ENCODE data around the gene PTGDR. TPM values are rescaled to one million over a fixed set of nuclear protein-coding genes. Genes with fewer than 3 reads are reported as not detected.
A peak's percentile ranks its signal among the peaks of the same experiment; 100 is the strongest.

The PTGDR gene
- total RNA-seq, 1 donor = 1.8 TPM

DNA sequence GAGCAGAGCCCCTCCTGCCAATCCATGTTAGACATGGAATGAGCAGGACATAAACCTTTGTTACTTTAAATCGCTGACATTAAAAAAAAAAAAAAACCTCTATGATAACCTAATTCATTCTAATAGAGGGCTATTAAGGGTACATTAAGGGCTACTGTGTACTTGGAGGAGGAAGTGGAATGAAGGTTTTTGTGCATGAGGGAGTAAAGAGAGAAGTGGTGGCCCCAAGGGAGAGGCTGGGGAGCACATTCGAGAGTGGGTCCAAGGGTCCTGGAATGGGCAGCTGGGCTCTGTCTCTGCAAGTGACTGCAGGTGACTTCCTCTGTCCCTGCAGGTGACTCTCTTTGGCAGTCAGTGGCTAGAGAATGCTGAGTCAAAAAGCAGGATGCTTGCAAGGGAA lies 32.1 kb upstream of the PTGDR start:
- DNase-seq (ENCODE audit: low read depth) = no peak
- no peak overlapping the region for H3K4me3 ChIP-seq (ENCODE audit: low read depth, low read length)
- TF ChIP-seq, protein P1, sequence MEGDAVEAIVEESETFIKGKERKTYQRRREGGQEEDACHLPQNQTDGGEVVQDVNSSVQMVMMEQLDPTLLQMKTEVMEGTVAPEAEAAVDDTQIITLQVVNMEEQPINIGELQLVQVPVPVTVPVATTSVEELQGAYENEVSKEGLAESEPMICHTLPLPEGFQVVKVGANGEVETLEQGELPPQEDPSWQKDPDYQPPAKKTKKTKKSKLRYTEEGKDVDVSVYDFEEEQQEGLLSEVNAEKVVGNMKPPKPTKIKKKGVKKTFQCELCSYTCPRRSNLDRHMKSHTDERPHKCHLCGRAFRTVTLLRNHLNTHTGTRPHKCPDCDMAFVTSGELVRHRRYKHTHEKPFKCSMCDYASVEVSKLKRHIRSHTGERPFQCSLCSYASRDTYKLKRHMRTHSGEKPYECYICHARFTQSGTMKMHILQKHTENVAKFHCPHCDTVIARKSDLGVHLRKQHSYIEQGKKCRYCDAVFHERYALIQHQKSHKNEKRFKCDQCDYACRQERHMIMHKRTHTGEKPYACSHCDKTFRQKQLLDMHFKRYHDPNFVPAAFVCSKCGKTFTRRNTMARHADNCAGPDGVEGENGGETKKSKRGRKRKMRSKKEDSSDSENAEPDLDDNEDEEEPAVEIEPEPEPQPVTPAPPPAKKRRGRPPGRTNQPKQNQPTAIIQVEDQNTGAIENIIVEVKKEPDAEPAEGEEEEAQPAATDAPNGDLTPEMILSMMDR (IDR thresholded peaks at IDR 0.05; ENCODE audit: insufficient read depth, low read length) = no peak

DNA sequence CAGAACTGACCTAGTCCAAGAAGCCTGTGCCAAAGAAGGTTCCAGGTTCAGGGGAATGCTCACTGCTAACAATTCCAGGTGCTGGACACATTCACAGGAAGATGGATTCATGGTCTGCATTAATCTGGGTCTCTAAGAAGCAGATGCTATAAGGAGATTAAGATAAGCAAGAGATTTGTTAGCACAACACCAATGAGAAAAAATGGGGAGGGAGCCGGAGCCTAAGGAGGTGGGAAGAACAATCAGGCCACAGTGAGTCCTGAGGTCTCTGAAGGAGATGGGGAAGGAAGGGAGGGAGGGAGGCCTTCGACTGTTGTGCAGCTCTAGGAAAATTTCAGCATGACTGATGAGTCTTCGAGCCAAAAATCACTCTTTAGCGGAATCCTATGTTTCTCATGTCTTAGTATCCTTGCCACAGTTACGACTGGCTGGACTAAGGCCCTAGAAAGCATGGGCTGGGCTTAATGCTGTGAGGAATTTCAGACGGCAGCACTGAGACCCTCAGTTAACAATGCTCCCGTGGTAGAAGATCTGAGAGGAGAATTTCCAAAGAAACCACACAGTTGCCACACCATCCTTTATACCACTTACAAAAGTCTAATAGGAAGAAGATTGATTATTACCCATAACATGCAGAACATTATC lies 31.5 kb upstream of the PTGDR start:
- no peak for DNase-seq (ENCODE audit: low read depth)
- no peak overlapping the region for H3K4me3 ChIP-seq (ENCODE audit: low read depth, low read length)
- TF ChIP-seq, protein P1 (IDR thresholded peaks at IDR 0.05; ENCODE audit: insufficient read depth, low read length) = no peak

DNA sequence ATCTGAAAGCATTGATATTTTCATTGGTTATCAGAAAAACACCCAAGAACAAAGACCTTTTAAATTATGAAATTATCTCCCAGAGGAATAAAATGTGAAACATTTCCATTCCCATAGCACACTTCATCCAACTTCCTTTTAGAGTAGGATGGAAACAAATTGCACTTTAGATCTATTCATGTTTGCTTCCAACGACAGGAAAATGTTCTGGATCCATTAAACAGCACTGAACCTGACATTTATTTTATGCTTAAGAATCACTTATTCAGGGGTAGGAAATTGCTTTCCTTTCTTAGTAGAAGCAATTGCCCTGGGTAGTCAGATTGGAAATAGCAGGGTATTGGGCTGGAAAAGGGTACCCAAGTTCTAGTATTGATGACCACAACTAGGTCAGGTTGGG lies 28.8 kb upstream of the PTGDR start:
- no peak for DNase-seq (ENCODE audit: low read depth)
- no peak overlapping the region for H3K4me3 ChIP-seq (ENCODE audit: low read depth, low read length)
- TF ChIP-seq, protein P1 (IDR thresholded peaks at IDR 0.05; ENCODE audit: insufficient read depth, low read length) = no peak

DNA sequence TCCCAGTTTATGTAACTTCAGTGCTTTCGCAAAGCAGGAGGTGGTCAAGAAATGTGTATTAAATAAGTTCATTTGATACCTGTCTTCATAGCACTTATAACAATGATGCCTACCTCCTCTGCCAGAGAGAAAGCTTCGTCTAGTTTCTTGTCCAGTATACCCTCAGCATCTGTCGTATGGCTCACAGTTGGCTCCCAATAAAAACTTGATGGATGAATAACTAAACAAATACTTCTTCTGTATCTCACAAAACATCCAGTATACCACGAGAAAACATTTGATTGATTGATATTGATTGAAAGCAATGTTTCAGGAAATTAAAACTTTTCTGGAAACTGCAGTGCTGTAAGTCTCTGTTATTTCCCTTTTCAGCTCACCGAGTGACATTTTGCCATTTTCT lies 26.9 kb upstream of the PTGDR start:
- no peak overlapping the region for H3K4me3 ChIP-seq (ENCODE audit: low read depth, low read length)
- TF ChIP-seq, protein P1 (IDR thresholded peaks at IDR 0.05; ENCODE audit: insufficient read depth, low read length) = no peak
- DNase-seq (ENCODE audit: low read depth) = peak; percentile 23

DNA sequence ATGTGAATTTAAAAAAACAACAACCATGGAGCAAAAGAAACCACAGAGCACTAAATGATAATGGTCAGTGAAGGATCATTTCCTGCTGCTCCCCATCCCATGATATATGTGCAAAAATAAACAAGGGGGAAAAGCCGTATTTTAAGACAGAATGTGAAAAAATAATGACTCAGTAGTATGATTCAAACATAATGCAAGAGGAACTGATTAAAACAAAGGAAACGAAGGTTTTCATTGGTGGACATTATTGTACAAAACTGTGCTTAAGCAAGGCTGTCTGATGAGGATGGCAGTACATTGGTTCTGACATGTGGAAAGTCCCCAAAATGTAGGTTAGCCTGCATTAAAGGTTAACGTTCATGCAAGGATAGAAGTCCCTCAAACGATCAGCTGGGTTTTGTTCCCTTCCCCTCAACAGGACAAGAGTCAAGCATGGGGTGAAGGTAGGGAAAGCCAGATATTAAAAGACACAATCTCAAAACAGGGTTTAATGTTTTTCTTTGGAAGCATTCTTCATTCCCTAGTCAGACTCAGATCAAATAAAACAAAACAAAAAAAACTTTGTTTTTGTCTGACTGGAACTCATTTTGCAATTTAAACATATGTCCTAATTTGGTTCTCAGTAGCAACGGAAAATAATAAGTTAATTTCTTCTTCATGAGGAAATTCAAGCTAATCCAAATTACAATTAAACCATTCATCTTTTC lies 26.3 kb upstream of the PTGDR start:
- peak overlapping the region; percentile 27 for H3K4me3 ChIP-seq (ENCODE audit: low read depth, low read length)
- TF ChIP-seq, protein P1 (IDR thresholded peaks at IDR 0.05; ENCODE audit: insufficient read depth, low read length) = no peak
- peak; percentile 88 for DNase-seq (ENCODE audit: low read depth)

DNA sequence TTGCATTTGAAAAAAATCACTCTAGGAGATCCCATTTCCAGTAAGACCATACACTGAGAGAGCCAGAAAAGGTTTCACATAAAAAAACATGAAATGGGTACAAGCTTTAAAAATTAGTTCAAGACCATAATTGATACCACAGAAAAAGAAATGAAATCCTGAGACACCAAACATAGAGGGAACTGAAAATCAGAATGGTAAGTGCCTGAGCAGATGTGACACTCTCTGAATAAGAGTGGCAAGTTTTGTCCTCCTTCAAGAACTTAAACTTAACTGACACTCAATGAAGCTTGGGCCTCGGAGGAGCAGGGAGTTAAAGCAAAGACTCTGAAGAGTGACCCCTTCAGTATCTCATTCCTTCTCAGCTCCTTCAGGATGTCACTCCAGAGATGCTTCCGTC lies 23.2 kb upstream of the PTGDR start:
- TF ChIP-seq, protein P1 (IDR thresholded peaks at IDR 0.05; ENCODE audit: insufficient read depth, low read length) = no peak
- DNase-seq (ENCODE audit: low read depth) = no peak
- no peak overlapping the region for H3K4me3 ChIP-seq (ENCODE audit: low read depth, low read length)
